Peyer's patch (tissue), 4 donors: ENCODE results near the gene CX3CL1. TPM values are rescaled to one million over a fixed set of nuclear protein-coding genes. Genes with fewer than 3 reads are reported as not detected.

Experiments
- DNase-seq, 3 donors: peaks; one replicate each; pipeline ENCODE4 v3.0.0-alpha.2; 2017 to 2019
- H3K27ac ChIP-seq, 4 donors: fragments of 200-600 bp; sonication (generic); one replicate each; pipeline ENCODE4 v1.5.1; 2016 to 2019
- H3K27me3 ChIP-seq, 2 donors: fragments of 200-600 bp; sonication (generic); one replicate each; pipeline ENCODE4 v1.5.1; 2019
- H3K36me3 ChIP-seq, 3 donors: fragments of 200-600 bp; sonication (generic); one replicate each; pipeline ENCODE4 v1.5.1; 2016 to 2019
- H3K4me1 ChIP-seq, 4 donors: fragments of 200-600 bp; sonication (generic); one replicate each; pipeline ENCODE4 v1.5.1; 2016 to 2019
- H3K4me3 ChIP-seq, 4 donors: fragments of 200-600 bp; sonication (generic); 1 replicate in 3 of 4; 2 replicates in 1 of 4; pipeline ENCODE4 v1.5.1; 2016 to 2019; ENCODE audit warnings: mild to moderate bottlenecking in 1 of 4
- H3K9me3 ChIP-seq, 4 donors: fragments of 200-600 bp; sonication (generic); one replicate each; pipeline ENCODE4 v1.5.1; 2016 to 2019; ENCODE audit warnings: mild to moderate bottlenecking in 1 of 4
- CTCF ChIP-seq, 6 experiments: fragments of 450-650 bp in 4 of 6; fragments of 200-600 bp in 2 of 6; sonication (generic) in 1 of 6; IDR thresholded peaks; one replicate each; pipeline ENCODE4 v1.5.1; 2017 to 2019; ENCODE audit warnings: antibody characterized with exemption in 6 of 6, mild to moderate bottlenecking in 3 of 6, moderate library complexity in 1 of 6
- POLR2A ChIP-seq, 2 donors: fragments of 450-650 bp; IDR thresholded peaks; one replicate each; pipeline ENCODE4 v1.5.1; 2017; ENCODE audit warnings: antibody characterized with exemption in 2 of 2, mild to moderate bottlenecking in 2 of 2, moderate library complexity in 2 of 2
- total RNA-seq, 4 donors: library from RNA; depleted of rRNA; stranded (reverse); fragments of >200 nt; gene quantifications; one replicate each; pipeline ENCODE4 v1.1.0, GENCODE V29; 2016

CX3CL1 gene
- total RNA-seq, 4 donors from 2014 or later = 1.7 to 2.3 (median 2.1) TPM

DNA sequence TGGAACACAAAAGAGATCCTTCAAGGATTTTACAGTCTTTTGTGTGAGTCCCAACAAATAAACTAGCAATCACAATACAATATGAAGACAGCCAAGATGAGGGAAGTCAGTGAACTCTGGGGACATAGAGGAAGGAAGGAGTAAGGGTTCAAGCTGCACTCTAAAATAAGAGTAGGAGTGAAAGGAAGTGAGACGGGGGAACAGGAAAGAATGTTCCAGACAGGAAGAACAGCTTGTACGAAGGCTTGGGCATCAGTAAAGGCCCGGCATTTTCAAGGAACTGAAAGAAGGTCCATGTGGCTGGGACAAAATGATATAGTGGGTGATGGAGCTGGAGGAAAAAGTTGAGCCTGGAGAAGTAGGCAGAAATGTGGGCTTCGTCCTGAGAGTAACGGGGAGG, 36.8 kb downstream of the CX3CL1 start:
- Histone ChIP-seq H3K9me3 (no peaks in the 10 kb centered on the region), H3K27me3 (no peaks in the 10 kb centered on the region), H3K36me3 (no peaks in the 10 kb centered on the region), H3K27ac (no peak overlapping the region), H3K4me1 (peaks cover 0 to 6% (median 0%) of the 10 kb centered on the region in 4 donors), H3K4me3 (no peak overlapping the region)
- no peak for DNase-seq
- TF ChIP-seq POLR2A (IDR thresholded peaks at IDR 0.05) = no peak
- TF ChIP-seq CTCF (IDR thresholded peaks at IDR 0.05) = no peak

DNA sequence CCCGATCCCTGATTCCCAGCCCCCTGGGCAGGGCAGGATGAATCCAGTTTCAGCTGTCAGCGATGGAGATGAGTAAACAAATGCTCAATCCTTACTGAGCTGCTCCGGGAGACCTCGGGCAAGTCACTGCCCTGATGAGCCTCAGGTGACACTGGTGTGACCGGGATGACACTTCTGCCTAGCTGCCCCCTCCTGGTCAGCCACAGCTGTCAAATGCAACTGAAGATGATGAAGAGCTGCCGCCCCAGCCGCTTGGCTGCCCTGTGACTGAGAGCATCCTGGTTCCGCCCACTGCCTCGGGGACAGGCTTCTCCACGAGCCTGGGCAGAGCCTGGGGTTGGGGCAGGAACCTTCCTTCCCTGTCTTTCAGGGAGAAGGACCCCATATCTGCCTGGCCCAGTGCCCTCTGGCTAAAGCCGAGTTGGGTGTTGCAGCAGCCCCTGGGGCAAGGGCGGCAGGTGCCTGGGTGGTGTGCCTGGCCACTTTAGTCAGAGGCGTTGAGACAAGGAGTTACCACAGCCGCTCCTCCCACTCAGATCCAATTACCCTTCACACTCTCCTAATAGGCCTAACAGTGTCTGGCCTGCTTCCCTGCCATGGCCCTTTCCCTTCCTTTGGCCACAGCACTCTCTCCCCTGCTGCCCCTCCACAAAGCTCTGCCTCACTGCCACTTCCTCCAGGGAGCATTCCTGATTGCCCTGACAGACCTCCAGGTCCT, 37.7 kb downstream of the CX3CL1 start:
- H3K27ac ChIP-seq = no peak overlapping the region
- TF ChIP-seq CTCF (IDR thresholded peaks at IDR 0.05) (no peak), POLR2A (IDR thresholded peaks at IDR 0.05) (no peak)

DNA sequence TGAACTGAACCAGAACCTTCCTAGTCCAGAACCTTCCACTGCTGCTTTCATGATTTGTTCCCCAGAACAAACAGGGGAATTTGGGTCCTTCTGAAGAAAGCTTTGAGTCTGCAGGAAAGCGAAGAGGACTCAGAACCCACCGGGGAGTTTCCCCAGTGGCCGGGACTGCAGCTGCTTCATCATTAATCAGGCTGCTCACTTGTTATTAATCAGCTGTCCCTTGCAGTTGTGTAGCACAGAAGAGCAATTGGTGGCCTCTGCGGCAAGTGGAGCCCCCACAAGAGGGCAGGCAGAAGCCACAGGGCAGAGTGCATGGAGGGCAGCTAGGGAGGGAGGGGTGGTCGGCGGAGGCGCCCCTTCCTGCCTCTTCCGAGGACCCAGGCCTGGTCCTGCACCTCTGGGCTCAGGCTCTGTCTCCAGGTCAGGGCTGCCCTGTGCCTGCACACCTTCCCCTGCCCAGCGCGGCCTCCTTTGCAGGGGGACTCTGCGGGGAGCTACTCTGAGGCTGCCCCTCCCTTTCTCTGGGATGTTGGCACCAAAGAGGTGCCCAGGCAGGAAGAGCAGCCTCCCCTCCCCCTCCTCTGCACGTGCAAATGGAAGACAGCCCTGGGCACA, 39.2 kb downstream of the CX3CL1 start:
- TF ChIP-seq CTCF (IDR thresholded peaks at IDR 0.05) = no peak
- H3K9me3 ChIP-seq = no peaks in the 10 kb centered on the region
- H3K4me1 ChIP-seq = peaks cover 0 to 10% (median under 1%) of the 10 kb centered on the region in 4 donors
- H3K4me3 ChIP-seq = no peak overlapping the region
- H3K27me3 ChIP-seq = no peaks in the 10 kb centered on the region
- H3K27ac ChIP-seq = no peak overlapping the region
- no peaks in the 10 kb centered on the region for H3K36me3 ChIP-seq
- peak in 1 of 3 donors; percentile 46 for DNase-seq

More for the DNA sequence above, 37.7 kb downstream of the CX3CL1 start:
- Histone ChIP-seq H3K4me3 (no peak overlapping the region), H3K27me3 (no peaks in the 10 kb centered on the region), H3K36me3 (no peaks in the 10 kb centered on the region), H3K9me3 (no peaks in the 10 kb centered on the region), H3K4me1 (peaks cover 0 to 6% (median 0%) of the 10 kb centered on the region in 4 donors)
- peak in 1 of 3 donors; percentile 45 for DNase-seq

GRCh38 chr16:57412584-57412983, 40.3 kb downstream of the CX3CL1 start:
- Histone ChIP-seq H3K4me3 (no peak overlapping the region), H3K4me1 (peaks cover 0 to 20% (median 4%) of the 10 kb centered on the region in 4 donors), H3K27me3 (no peaks in the 10 kb centered on the region), H3K9me3 (no peaks in the 10 kb centered on the region), H3K36me3 (no peaks in the 10 kb centered on the region), H3K27ac (peak overlapping the region in 1 of 4 donors; percentile 72)
- TF ChIP-seq CTCF (IDR thresholded peaks at IDR 0.05) (no peak), POLR2A (IDR thresholded peaks at IDR 0.05) (no peak)
- DNase-seq = no peak

DNA sequence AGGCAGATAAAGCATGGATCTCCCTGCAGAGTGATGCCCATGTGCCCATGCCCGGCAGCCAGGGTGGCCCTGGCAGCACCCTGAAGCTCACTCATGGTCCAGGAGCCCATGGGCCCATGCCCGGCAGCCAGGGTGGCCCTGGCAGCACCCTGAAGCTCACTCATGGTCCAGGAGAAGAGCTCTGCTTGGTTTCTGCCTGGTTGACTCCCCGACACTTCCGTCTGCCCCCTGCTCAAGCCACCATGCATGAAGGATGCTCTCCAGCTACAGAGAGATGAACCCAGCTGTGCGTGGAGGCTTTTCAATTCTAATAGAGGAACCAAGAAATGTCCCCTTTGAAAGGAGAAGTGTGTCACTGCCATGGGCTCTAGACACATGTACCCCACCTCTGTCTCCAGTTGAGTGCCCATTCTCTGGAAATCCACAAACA, 41.0 kb downstream of the CX3CL1 start:
- TF ChIP-seq POLR2A (IDR thresholded peaks at IDR 0.05) (no peak), CTCF (IDR thresholded peaks at IDR 0.05) (no peak)
- peak in 2 of 3 donors; percentile 77 to 79 for DNase-seq
- Histone ChIP-seq H3K4me3 (no peak overlapping the region), H3K27ac (peak overlapping the region in 1 of 4 donors; percentile 72), H3K27me3 (no peaks in the 10 kb centered on the region), H3K4me1 (peaks cover 0 to 20% (median 4%) of the 10 kb centered on the region in 4 donors), H3K36me3 (no peaks in the 10 kb centered on the region), H3K9me3 (no peaks in the 10 kb centered on the region)
